IMR-90 (cell line): ENCODE measurements around the gene SNX21.
"Not testable (repeated sequence)": the region's sequence is repeated elsewhere in the genome, so short reads cannot be mapped to it uniquely, and the experiment has no call there.

Source experiments
- CHD1 ChIP-seq: IDR thresholded peaks from 2 replicates; pipeline ENCODE4 v1.6.1; 2012; ENCODE audit warnings: low read depth, low read length, improper control_type of control experiment
- CTCF ChIP-seq: conservative IDR thresholded peaks from 2 replicates; pipeline ENCODE4 v1.5.1; 2012; ENCODE audit warnings: mild to moderate bottlenecking, low read depth, low read length, improper control_type of control experiment
- ELK1 ChIP-seq: fragments of 150-350 bp; IDR thresholded peaks from 2 replicates; pipeline ENCODE4 v1.6.1; 2016; ENCODE audit warnings: low read depth, mild to moderate bottlenecking, low read length, moderate library complexity, borderline replicate concordance
- MAFK ChIP-seq: IDR thresholded peaks from 2 replicates; pipeline ENCODE4 v1.6.1; 2012; ENCODE audit warnings: low read depth, low read length, improper control_type of control experiment
- POLR2A ChIP-seq: IDR thresholded peaks from 2 replicates; pipeline ENCODE4 v1.6.1; 2012; ENCODE audit warnings: mild to moderate bottlenecking, low read depth, low read length
- RAD21 ChIP-seq: IDR thresholded peaks from 2 replicates; pipeline ENCODE4 v1.6.1; 2012; ENCODE audit warnings: low read length, improper control_type of control experiment
- RFX5 ChIP-seq: IDR thresholded peaks from 2 replicates; pipeline ENCODE4 v1.8.0; 2012; ENCODE audit warnings: low read depth, mild to moderate bottlenecking, low read length, moderate library complexity

DNA sequence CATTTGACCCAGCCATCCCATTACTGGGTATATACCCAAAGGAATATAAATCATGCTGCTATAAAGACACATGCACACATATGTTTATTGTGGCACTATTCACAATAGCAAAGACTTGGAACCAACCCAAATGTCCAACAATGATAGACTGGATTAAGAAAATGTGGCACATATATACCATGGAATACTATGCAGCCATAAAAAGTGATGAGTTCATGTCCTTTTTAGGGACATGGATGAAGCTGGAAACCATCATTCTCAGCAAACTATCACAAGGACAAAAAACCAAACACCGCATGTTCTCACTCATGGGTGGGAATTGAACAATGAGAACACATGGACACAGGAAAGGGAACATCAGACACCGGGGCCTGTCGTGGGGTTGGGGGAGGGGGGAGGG lies 35.6 kb upstream of the SNX21 start:
- TF ChIP-seq CTCF, RAD21, MAFK, CHD1, POLR2A, RFX5, ELK1: not testable (repeated sequence)
